Natural killer cell (primary cell): Measurements from ENCODE around the gene TCF7. TPM values are rescaled to one million over a fixed set of nuclear protein-coding genes. Genes with fewer than 3 reads are reported as not detected.

Experiments
- ATAC-seq, 3 donors: fragments of 150-1000 bp in 2 of 3; fragments of 200-7000 bp in 1 of 3; cut with Tn5 transposase; 1 replicate in 1 of 3; 2 replicates in 2 of 3; pipeline ENCODE4 v1.10.0; 2021; ENCODE audit warnings: mild to moderate bottlenecking in 2 of 3, moderate library complexity in 2 of 3
- DNase-seq, 2 donors: peaks; one replicate each; pipeline versions ENCODE4 v3.0.0 to v3.0.0-alpha.2; 2013 to 2021; ENCODE audit warnings: mixed read lengths in 1 of 2
- H3K27ac ChIP-seq: one replicate; pipeline ENCODE4 v1.5.1; 2013; ENCODE audit warnings: mild to moderate bottlenecking, low read length
- H3K27me3 ChIP-seq: one replicate; pipeline ENCODE4 v1.6.1; 2013; ENCODE audit warnings: low read length; ENCODE audit not compliant: control insufficient read depth, insufficient read depth
- H3K36me3 ChIP-seq: one replicate; pipeline ENCODE4 v1.6.1; 2013; ENCODE audit warnings: low read length; ENCODE audit not compliant: control insufficient read depth, insufficient read depth
- H3K4me1 ChIP-seq: one replicate; pipeline ENCODE4 v1.6.1; 2013; ENCODE audit warnings: low read length; ENCODE audit not compliant: control insufficient read depth, insufficient read depth
- H3K4me3 ChIP-seq: one replicate; pipeline ENCODE4 v1.5.1; 2013; ENCODE audit warnings: low read length
- H3K9me3 ChIP-seq: one replicate; pipeline ENCODE4 v1.6.1; 2013; ENCODE audit warnings: low read length; ENCODE audit not compliant: control insufficient read depth, insufficient read depth
- H3K27ac Mint-ChIP-seq, 2 donors: one replicate each; pipeline ENCODE4 v1.8.0; 2022; ENCODE audit warnings: mild to moderate bottlenecking in 2 of 2, mixed read lengths in 2 of 2, moderate library complexity in 1 of 2
- H3K27me3 Mint-ChIP-seq, 2 donors: one replicate each; pipeline ENCODE4 v1.8.0; 2022; ENCODE audit warnings: low read depth in 2 of 2, mixed read lengths in 2 of 2
- H3K36me3 Mint-ChIP-seq: one replicate; pipeline ENCODE4 v1.8.0; 2022; ENCODE audit warnings: mixed read lengths
- H3K4me1 Mint-ChIP-seq, 2 donors: one replicate each; pipeline ENCODE4 v1.8.0; 2022; ENCODE audit warnings: mixed read lengths in 2 of 2
- H3K4me3 Mint-ChIP-seq: one replicate; pipeline ENCODE4 v1.8.0; 2022; ENCODE audit warnings: mild to moderate bottlenecking, moderate library complexity, mixed read lengths
- H3K9me3 Mint-ChIP-seq, 2 donors: one replicate each; pipeline ENCODE4 v1.8.0; 2022; ENCODE audit warnings: mixed read lengths in 2 of 2
- WGBS: methylation state at CpG from one replicate; pipeline ENCODE4 v1.1.7; 2013; ENCODE audit warnings: missing lambda C conversion rate; ENCODE audit not compliant: insufficient coverage; 5-methylcytosine and 5-hydroxymethylcytosine counted together
- intact Hi-C: fragments of 100-400 bp; cut with micrococcal nuclease; formaldehyde crosslinking; loops from one replicate; pipeline ENCODE4 v1.14.2; 2022
- total RNA-seq, 4 donors: library from RNA; stranded (reverse); fragments of 120-200 nt in 1 of 4; gene quantifications; one replicate each; pipeline versions ENCODE4 v1.2.3 to v1.2.4, GENCODE V29; 2013 to 2022
- TF ChIP-seq, protein P1 (sequence below): fragments of 200-600 bp; IDR thresholded peaks from one replicate; pipeline ENCODE4 v1.8.0; 2022; ENCODE audit warnings: antibody characterized with exemption

The TCF7 gene
- total RNA-seq, 3 donors from 2014 or later (not counting 1 experiment from before 2014, with no cell fraction given): 97.7 to 203 (median 158) TPM

DNA sequence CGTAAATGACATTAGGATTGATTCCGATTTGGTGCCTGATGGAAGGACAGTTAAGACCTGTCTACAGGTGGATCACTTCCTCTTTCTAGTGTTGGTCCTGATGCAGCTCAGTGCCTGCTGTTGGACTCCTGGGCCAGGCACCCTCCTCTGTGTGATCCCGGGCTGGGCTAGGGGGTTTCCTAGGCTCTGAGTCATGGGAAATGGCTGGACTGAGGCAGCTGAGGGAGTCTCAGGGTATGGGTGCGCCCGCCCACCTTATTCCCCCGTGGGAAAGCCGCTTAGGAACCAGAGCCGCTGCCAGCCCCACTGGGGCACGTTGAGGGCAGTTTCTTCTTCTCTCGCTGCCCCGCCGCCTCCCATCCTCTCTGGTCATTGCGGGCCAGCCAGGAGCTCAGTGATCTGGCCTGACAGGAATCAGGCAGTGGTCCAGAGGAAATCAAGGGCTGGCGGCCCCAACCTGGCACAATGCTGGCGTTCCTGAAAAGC lies 12.9 kb downstream of the TCF7 start:
- H3K4me1 Mint-ChIP-seq: peaks cover 63 to 82% of the 10 kb centered on the region in 2 donors
- H3K36me3 Mint-ChIP-seq: no peaks in the 10 kb centered on the region
- Histone ChIP-seq H3K27me3 (no peaks in the 10 kb centered on the region), H3K27ac (peak overlapping the region; percentile 98), H3K9me3 (no peaks in the 10 kb centered on the region), H3K4me3 (no peak overlapping the region), H3K4me1 (peaks cover 100% of the 10 kb centered on the region), H3K36me3 (peaks cover 20% of the 10 kb centered on the region)
- TF ChIP-seq, protein P1, sequence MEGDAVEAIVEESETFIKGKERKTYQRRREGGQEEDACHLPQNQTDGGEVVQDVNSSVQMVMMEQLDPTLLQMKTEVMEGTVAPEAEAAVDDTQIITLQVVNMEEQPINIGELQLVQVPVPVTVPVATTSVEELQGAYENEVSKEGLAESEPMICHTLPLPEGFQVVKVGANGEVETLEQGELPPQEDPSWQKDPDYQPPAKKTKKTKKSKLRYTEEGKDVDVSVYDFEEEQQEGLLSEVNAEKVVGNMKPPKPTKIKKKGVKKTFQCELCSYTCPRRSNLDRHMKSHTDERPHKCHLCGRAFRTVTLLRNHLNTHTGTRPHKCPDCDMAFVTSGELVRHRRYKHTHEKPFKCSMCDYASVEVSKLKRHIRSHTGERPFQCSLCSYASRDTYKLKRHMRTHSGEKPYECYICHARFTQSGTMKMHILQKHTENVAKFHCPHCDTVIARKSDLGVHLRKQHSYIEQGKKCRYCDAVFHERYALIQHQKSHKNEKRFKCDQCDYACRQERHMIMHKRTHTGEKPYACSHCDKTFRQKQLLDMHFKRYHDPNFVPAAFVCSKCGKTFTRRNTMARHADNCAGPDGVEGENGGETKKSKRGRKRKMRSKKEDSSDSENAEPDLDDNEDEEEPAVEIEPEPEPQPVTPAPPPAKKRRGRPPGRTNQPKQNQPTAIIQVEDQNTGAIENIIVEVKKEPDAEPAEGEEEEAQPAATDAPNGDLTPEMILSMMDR: no peak
- intact Hi-C loops: no loop called here
- no peaks in the 10 kb centered on the region for H3K27me3 Mint-ChIP-seq
- no peaks in the 10 kb centered on the region for H3K9me3 Mint-ChIP-seq
- DNase-seq: peak in 1 of 2 donors; percentile 76
- H3K27ac Mint-ChIP-seq: peak overlapping the region; percentile 98
- peak overlapping the region; percentile 35 for H3K4me3 Mint-ChIP-seq
- 69% methylated on average over 15 of the region's 15 CpGs for WGBS
- peak in 1 of 3 donors; percentile 2 for ATAC-seq

- DNase-seq: peak in 1 of 2 donors; percentile 63
- Histone ChIP-seq H3K27ac (peak overlapping the region; percentile 98), H3K4me3 (no peak overlapping the region)
These were observed 13.6 kb downstream of the TCF7 start for GRCh38 chr5:134127988-134128647.

DNA sequence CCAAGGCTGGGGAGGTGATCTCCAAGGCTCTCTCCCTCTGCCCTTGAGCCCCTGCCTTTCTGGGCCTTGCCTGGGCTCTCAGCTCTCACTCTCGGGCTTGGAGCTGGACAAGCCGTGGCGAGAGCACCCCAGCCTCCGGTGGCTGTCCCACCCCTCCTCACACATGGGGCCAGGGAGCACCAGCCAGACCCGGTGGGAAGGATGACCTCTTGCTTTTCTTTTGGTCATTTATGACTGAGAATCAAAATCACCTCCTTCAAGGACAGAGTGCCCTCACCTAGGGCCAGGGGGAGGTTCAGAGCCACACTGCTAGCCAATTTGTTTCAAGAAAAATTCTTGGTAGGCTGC lies 14.1 kb downstream of the TCF7 start:
- H3K4me3 ChIP-seq: no peak overlapping the region
- H3K27me3 Mint-ChIP-seq: no peaks in the 10 kb centered on the region
- no peak for DNase-seq
- H3K36me3 ChIP-seq: peaks cover 20% of the 10 kb centered on the region
- H3K4me3 Mint-ChIP-seq: peak overlapping the region; percentile 25
- WGBS: 67% methylated on average over 5 of the region's 5 CpGs
- peaks cover 60 to 82% of the 10 kb centered on the region in 2 donors for H3K4me1 Mint-ChIP-seq
- no peaks in the 10 kb centered on the region for H3K36me3 Mint-ChIP-seq
- intact Hi-C loops: no loop called here
- peak overlapping the region; percentile 98 for H3K27ac Mint-ChIP-seq
- peak overlapping the region; percentile 98 for H3K27ac ChIP-seq
- H3K9me3 Mint-ChIP-seq: no peaks in the 10 kb centered on the region
- peaks cover 100% of the 10 kb centered on the region for H3K4me1 ChIP-seq
- no peaks in the 10 kb centered on the region for H3K27me3 ChIP-seq
- no peaks in the 10 kb centered on the region for H3K9me3 ChIP-seq
- TF ChIP-seq, protein P1: no peak
- no peak for ATAC-seq

More at GRCh38 chr5:134127988-134128647, 13.6 kb downstream of the TCF7 start:
- Histone ChIP-seq H3K27me3 (no peaks in the 10 kb centered on the region), H3K9me3 (no peaks in the 10 kb centered on the region), H3K4me1 (peaks cover 100% of the 10 kb centered on the region), H3K36me3 (peaks cover 20% of the 10 kb centered on the region)
- H3K27me3 Mint-ChIP-seq: no peaks in the 10 kb centered on the region
- no peak for ATAC-seq
- peaks cover 63 to 82% of the 10 kb centered on the region in 2 donors for H3K4me1 Mint-ChIP-seq
- H3K4me3 Mint-ChIP-seq: no peak overlapping the region
- intact Hi-C loops: no loop called here
- TF ChIP-seq, protein P1: no peak
- H3K36me3 Mint-ChIP-seq: no peaks in the 10 kb centered on the region
- peak overlapping the region; percentile 98 for H3K27ac Mint-ChIP-seq
- H3K9me3 Mint-ChIP-seq: no peaks in the 10 kb centered on the region
- 85% methylated on average over 18 of the region's 18 CpGs for WGBS
